Brain microvascular endothelial cell (primary cell): ENCODE measurements around the gene NUMB.

Experiments used
- DNase-seq: peaks from one replicate; pipeline ENCODE4 v3.0.0-alpha.2; 2020
- H3K27ac ChIP-seq: fragments of 250-450 bp; sonication (Bioruptor Pico); 2 replicates; pipeline ENCODE4 v1.5.1; 2020; ENCODE audit warnings: mild to moderate bottlenecking, moderate library complexity
- H3K27me3 ChIP-seq: fragments of 250-450 bp; sonication (Bioruptor Pico); replicated peaks from 2 replicates; pipeline ENCODE4 v1.5.1; 2020; ENCODE audit warnings: mild to moderate bottlenecking
- H3K36me3 ChIP-seq: fragments of 250-450 bp; sonication (Bioruptor Pico); replicated peaks from 2 replicates; pipeline ENCODE4 v1.5.1; 2020; ENCODE audit warnings: mild to moderate bottlenecking
- H3K4me3 ChIP-seq: 2 replicates; pipeline ENCODE4 v1.5.1; 2011; ENCODE audit warnings: low read depth, mild to moderate bottlenecking, control low read depth, low read length, moderate library complexity
- in situ Hi-C: cut with HindIII; loops from 2 replicates; pipeline ENCODE4 v1.10.0; 2017; ENCODE audit warnings: low sequenced_read_pairs, low pct_ligation_motif_present
- TF ChIP-seq, protein P1 (sequence below): IDR thresholded peaks from 2 replicates; pipeline ENCODE4 v1.5.1; 2011; ENCODE audit warnings: low read depth, mild to moderate bottlenecking, moderate library complexity, low read length, control low read depth, inconsistent platforms; ENCODE audit errors: missing control alignments

The NUMB gene

DNA sequence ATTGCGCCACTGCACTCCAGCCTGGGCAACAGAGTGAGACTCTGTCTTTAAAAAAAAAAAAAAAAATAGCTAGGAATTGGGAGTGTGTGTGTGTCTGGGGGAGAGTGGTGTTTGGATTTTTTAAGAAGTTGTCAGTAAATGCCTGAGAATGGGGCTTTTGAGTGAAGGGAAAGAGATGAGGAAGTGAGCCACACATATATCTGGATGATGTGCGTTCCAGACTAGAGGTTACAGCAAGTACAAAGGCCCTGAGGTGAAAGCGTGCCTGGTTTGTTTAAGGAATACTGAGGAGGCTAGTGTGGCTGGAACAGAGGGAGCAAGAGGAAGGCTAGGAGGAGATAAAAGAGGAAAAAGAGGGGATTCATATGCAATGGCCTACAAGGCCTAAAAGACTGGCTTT is 151.1 kb downstream of the NUMB start:
- in situ Hi-C loops, result no loop called here
- DNase-seq, result no peak
- Histone ChIP-seq H3K36me3 (no peaks in the 10 kb centered on the region), H3K27ac (no peak overlapping the region), H3K4me3 (no peak overlapping the region), H3K27me3 (no peaks in the 10 kb centered on the region)
- TF ChIP-seq, protein P1, sequence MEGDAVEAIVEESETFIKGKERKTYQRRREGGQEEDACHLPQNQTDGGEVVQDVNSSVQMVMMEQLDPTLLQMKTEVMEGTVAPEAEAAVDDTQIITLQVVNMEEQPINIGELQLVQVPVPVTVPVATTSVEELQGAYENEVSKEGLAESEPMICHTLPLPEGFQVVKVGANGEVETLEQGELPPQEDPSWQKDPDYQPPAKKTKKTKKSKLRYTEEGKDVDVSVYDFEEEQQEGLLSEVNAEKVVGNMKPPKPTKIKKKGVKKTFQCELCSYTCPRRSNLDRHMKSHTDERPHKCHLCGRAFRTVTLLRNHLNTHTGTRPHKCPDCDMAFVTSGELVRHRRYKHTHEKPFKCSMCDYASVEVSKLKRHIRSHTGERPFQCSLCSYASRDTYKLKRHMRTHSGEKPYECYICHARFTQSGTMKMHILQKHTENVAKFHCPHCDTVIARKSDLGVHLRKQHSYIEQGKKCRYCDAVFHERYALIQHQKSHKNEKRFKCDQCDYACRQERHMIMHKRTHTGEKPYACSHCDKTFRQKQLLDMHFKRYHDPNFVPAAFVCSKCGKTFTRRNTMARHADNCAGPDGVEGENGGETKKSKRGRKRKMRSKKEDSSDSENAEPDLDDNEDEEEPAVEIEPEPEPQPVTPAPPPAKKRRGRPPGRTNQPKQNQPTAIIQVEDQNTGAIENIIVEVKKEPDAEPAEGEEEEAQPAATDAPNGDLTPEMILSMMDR, result no peak

DNA sequence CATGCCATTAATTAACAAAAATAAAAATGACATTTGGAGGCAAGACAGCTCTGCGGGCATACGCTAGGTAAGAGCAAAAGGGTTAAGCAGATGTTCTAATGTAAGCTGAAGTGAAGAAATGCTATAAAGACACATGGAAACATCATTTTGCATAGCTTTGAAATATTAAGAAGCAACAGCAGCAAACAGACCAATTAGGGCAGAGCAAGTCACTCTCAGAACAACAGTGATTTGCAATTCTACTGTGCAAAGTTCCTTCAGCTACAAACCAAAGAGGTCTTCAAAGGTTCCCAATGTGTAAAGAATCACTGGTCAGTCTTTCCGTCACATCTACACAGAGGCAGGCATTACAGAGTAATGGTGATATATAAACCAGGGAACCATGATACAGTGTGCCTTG is 152.8 kb downstream of the NUMB start:
- H3K4me3 ChIP-seq, result no peak overlapping the region
- TF ChIP-seq, protein P1, result no peak
- in situ Hi-C loops, result no loop called here
- H3K27me3 ChIP-seq, result no peaks in the 10 kb centered on the region
- no peak for DNase-seq
- no peak overlapping the region for H3K27ac ChIP-seq
- H3K36me3 ChIP-seq, result no peaks in the 10 kb centered on the region

DNA sequence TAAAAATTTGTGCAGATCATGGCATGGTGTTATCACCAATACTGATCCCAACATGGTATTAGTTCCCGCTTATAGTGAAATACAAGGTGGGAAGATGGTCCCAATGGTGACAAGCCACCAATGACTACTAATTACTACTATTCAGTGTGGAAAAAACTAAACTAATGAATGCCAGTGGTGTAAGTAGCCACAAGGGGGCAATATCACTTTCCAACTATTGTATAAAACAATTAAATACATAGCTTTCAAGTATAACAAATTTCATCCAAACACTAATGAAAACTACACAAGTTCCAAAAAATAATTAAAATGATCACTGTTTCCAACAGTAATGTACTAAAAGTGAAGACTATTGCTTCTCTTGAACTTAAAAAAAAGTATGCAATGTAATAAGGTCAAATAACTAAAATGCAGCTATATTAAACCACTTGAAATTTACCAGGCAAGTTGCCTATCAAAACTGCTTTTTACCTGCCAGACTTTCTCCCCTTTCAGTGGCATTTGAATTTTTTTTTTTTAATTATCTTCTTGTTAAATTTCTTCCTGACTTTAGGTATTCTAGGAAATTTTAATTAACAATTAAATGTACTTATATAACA is 163.0 kb downstream of the NUMB start:
- no peak overlapping the region for H3K4me3 ChIP-seq
- no peaks in the 10 kb centered on the region for H3K27me3 ChIP-seq
- peaks cover 22% of the 10 kb centered on the region for H3K36me3 ChIP-seq
- peak; percentile 14 for DNase-seq
- H3K27ac ChIP-seq, result no peak overlapping the region
- TF ChIP-seq, protein P1, result peak; percentile 58
- in situ Hi-C loops, result loop anchor here (25.0 kb wide), 1 partner anchor 167 kb away; the partner anchor contains the start of gene NUMB

DNA sequence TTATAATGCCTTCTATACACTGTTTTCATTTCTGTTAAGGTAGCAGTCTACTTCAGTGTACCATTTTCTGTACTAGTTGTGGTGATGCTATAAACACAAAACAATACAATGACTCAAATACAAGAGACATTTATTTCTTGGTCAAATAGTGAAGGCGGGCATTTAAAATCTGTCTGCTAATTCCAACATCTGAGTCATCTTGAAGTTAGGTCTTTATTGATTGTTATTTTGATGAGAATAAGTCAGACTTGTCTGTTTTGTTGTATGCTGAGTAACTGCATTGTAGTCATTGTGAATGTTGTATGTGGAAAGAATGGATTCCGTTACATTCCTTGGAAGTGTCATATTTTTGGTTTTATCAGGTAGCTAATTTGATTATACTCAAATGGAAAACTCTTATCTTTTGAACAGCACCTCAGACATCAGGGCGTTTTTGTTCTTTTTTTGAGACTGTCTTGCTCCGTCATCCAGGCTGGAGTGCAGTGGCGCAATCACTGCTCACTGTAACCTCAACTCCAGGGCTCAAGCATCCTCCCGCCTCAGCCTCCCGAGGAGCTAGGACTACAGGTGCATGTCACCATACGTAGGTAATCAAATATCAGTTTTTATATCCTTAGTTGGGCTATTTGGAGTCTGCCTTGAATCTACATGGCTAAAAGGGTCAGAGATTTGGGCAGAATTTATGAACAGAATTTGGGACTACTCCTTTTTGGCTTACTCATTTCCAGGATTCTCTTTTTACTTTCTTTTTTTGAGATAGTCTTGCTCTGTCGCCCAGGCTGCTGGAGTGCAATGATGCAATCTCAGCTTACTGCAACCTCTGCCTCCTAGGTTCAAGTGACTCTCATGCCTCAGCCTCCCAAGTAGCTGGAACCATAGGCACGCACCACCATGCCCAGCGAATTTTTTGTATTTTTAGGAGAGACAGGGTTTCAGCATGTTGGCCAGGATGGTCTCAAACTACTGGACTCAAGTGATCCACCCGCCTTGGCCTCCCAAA is 164.3 kb downstream of the NUMB start:
- in situ Hi-C loops, result loop anchor here (25.0 kb wide), 1 partner anchor 168 kb away; the partner anchor contains the start of gene NUMB

DNA sequence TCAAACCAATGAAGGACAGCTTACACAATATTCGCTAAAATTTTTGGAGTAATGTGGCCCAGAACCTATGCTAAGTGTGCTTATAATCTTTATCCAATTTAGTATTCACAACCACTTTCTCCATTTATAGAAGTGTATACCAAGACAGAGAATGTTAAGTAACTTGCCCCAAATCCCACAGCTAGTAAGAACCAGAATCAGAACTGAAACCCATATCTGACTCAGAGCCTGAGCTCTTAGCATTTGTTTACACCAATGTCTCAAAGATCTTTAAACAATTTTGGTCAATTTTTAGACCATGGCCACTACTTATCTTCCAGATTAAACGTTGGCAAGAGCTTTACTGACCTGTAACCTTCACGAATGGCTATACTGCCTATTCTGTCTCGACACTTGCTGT is 168.1 kb downstream of the NUMB start:
- in situ Hi-C loops, result loop anchor here (25.0 kb wide), 1 partner anchor 172 kb away; the partner anchor contains the start of gene NUMB
- TF ChIP-seq, protein P1, result no peak
- DNase-seq, result no peak
- H3K4me3 ChIP-seq, result no peak overlapping the region
- H3K27me3 ChIP-seq, result no peaks in the 10 kb centered on the region
- peaks cover 28% of the 10 kb centered on the region for H3K36me3 ChIP-seq
- H3K27ac ChIP-seq, result no peak overlapping the region

More for the DNA sequence above, 164.3 kb downstream of the NUMB start:
- TF ChIP-seq, protein P1, result no peak
- no peak for DNase-seq
- no peaks in the 10 kb centered on the region for H3K27me3 ChIP-seq
- H3K27ac ChIP-seq, result no peak overlapping the region
- peaks cover 22% of the 10 kb centered on the region for H3K36me3 ChIP-seq
- no peak overlapping the region for H3K4me3 ChIP-seq
